Astrocyte (in vitro differentiated cells and primary cell): ENCODE data around the gene PRKCE. TPM values are rescaled to one million over a fixed set of nuclear protein-coding genes. Genes with fewer than 3 reads are reported as not detected.
A peak's percentile ranks its signal among the peaks of the same experiment; 100 is the strongest.

Experiments
- DNase-seq: peaks from one replicate; pipeline ENCODE4 v3.0.0-alpha.2; 2010; ENCODE audit warnings: low read depth
- FAIRE-seq: peaks from 2 replicates; lab custom pipeline; 2011; peaks lifted over from hg19 to GRCh38; lab: Jason Lieb, UNC
- H2AFZ ChIP-seq: 2 replicates; pipeline ENCODE4 v1.6.0; 2012; ENCODE audit warnings: low read depth, low read length, inconsistent platforms
- H3K27ac ChIP-seq: 2 replicates; pipeline ENCODE4 v1.5.1; 2011; ENCODE audit warnings: low read depth, low read length, inconsistent platforms
- H3K27me3 ChIP-seq: 2 replicates; pipeline ENCODE4 v1.6.0; 2011; ENCODE audit warnings: low read length, inconsistent platforms; ENCODE audit not compliant: insufficient read depth
- H3K36me3 ChIP-seq: 2 replicates; pipeline ENCODE4 v1.5.1; 2011; ENCODE audit warnings: low read length, inconsistent platforms; ENCODE audit not compliant: insufficient read depth
- H3K4me1 ChIP-seq: 2 replicates; pipeline ENCODE4 v1.5.1; 2011; ENCODE audit warnings: low read length, inconsistent platforms; ENCODE audit not compliant: insufficient read depth
- H3K4me2 ChIP-seq: 2 replicates; pipeline ENCODE4 v1.6.0; 2012; ENCODE audit warnings: low read length, inconsistent platforms
- H3K4me3 ChIP-seq: 2 replicates; pipeline ENCODE4 v1.5.1; 2011; ENCODE audit warnings: low read depth, mild to moderate bottlenecking, low read length, inconsistent platforms; ENCODE audit not compliant: insufficient read depth
- H3K79me2 ChIP-seq: 2 replicates; pipeline ENCODE4 v1.6.0; 2012; ENCODE audit warnings: mild to moderate bottlenecking, low read length, inconsistent platforms; ENCODE audit not compliant: insufficient read depth
- H3K9ac ChIP-seq: 2 replicates; pipeline ENCODE4 v1.6.0; 2012; ENCODE audit warnings: mild to moderate bottlenecking, low read length, inconsistent platforms
- H3K9me3 ChIP-seq: 2 replicates; pipeline ENCODE4 v1.5.1; 2012; ENCODE audit warnings: low read depth, mild to moderate bottlenecking, low read length, inconsistent platforms; ENCODE audit not compliant: insufficient read depth
- H4K20me1 ChIP-seq: 2 replicates; pipeline ENCODE4 v1.6.0; 2012; ENCODE audit warnings: low read length, inconsistent platforms; ENCODE audit not compliant: insufficient read depth
- H3K27ac Mint-ChIP-seq: one replicate; pipeline ENCODE4 v1.8.0; 2021; ENCODE audit warnings: mild to moderate bottlenecking, mixed read lengths; ENCODE audit not compliant: unreplicated experiment
- H3K27me3 Mint-ChIP-seq: one replicate; pipeline ENCODE4 v1.8.0; 2021; ENCODE audit warnings: low read depth, mixed read lengths; ENCODE audit not compliant: unreplicated experiment
- H3K36me3 Mint-ChIP-seq: one replicate; pipeline ENCODE4 v1.8.0; 2021; ENCODE audit warnings: low read depth, mixed read lengths; ENCODE audit not compliant: unreplicated experiment
- H3K4me1 Mint-ChIP-seq: one replicate; pipeline ENCODE4 v1.8.0; 2021; ENCODE audit warnings: low read depth, mixed read lengths; ENCODE audit not compliant: unreplicated experiment
- H3K4me3 Mint-ChIP-seq: one replicate; pipeline ENCODE4 v1.8.0; 2021; ENCODE audit warnings: mild to moderate bottlenecking, moderate library complexity, mixed read lengths; ENCODE audit not compliant: unreplicated experiment
- H3K9me3 Mint-ChIP-seq: one replicate; pipeline ENCODE4 v1.8.0; 2021; ENCODE audit warnings: mild to moderate bottlenecking, mixed read lengths; ENCODE audit not compliant: unreplicated experiment
- CTCF ChIP-seq: IDR thresholded peaks from 2 replicates; pipeline ENCODE4 v1.5.1; 2011; ENCODE audit warnings: low read depth, mild to moderate bottlenecking, inconsistent platforms, low read length, moderate library complexity; ENCODE audit not compliant: insufficient read depth
- EZH2 ChIP-seq: IDR thresholded peaks from 2 replicates; pipeline ENCODE4 v1.6.1; 2012; ENCODE audit warnings: mild to moderate bottlenecking, low read length, inconsistent platforms; ENCODE audit not compliant: insufficient read depth
- total RNA-seq: library from RNA; stranded (reverse); gene quantifications from 2 replicates; pipeline ENCODE4 v1.2.1, GENCODE V29; 2021

Gene PRKCE
- total RNA-seq, 1 donor from 2014 or later = 12.8 TPM

GRCh38 chr2:45614330-45614729 lies 37.1 kb upstream of the PRKCE start:
- no peak overlapping the region for H3K4me3 Mint-ChIP-seq
- Histone ChIP-seq H3K4me2 (no peak overlapping the region), H3K79me2 (peaks cover 11% of the 10 kb centered on the region), H4K20me1 (peaks cover 1% of the 10 kb centered on the region), H3K27ac (no peak overlapping the region), H3K4me1 (peaks cover 8% of the 10 kb centered on the region), H3K9me3 (no peaks in the 10 kb centered on the region), H3K4me3 (no peak overlapping the region), H3K27me3 (no peaks in the 10 kb centered on the region), H2AFZ (no peak overlapping the region), H3K9ac (no peak overlapping the region), H3K36me3 (no peaks in the 10 kb centered on the region)
- no peaks in the 10 kb centered on the region for H3K36me3 Mint-ChIP-seq
- TF ChIP-seq CTCF = no peak
- TF ChIP-seq EZH2 = no peak
- H3K9me3 Mint-ChIP-seq = no peaks in the 10 kb centered on the region
- no peak overlapping the region for H3K27ac Mint-ChIP-seq
- FAIRE-seq (no peak), DNase-seq (no peak)
- peaks cover 1% of the 10 kb centered on the region for H3K4me1 Mint-ChIP-seq
- peaks cover 1% of the 10 kb centered on the region for H3K27me3 Mint-ChIP-seq

- Histone ChIP-seq H2AFZ (no peak overlapping the region), H3K9ac (no peak overlapping the region), H3K36me3 (no peaks in the 10 kb centered on the region), H3K4me3 (no peak overlapping the region), H3K9me3 (no peaks in the 10 kb centered on the region), H3K27ac (no peak overlapping the region), H3K4me2 (no peak overlapping the region), H4K20me1 (no peaks in the 10 kb centered on the region), H3K27me3 (no peaks in the 10 kb centered on the region), H3K79me2 (peaks cover 5% of the 10 kb centered on the region), H3K4me1 (peaks cover 5% of the 10 kb centered on the region)
- no peaks in the 10 kb centered on the region for H3K9me3 Mint-ChIP-seq
- FAIRE-seq = no peak
- no peak overlapping the region for H3K27ac Mint-ChIP-seq
- DNase-seq = no peak
- TF ChIP-seq EZH2 (no peak), CTCF (no peak)
- H3K4me1 Mint-ChIP-seq = peaks cover 1% of the 10 kb centered on the region
- no peaks in the 10 kb centered on the region for H3K36me3 Mint-ChIP-seq
- H3K4me3 Mint-ChIP-seq = no peak overlapping the region
- peaks cover 2% of the 10 kb centered on the region for H3K27me3 Mint-ChIP-seq
These were observed 36.5 kb upstream of the PRKCE start for GRCh38 chr2:45614871-45615415.

- Histone ChIP-seq H3K4me1 (no peaks in the 10 kb centered on the region), H3K79me2 (no peaks in the 10 kb centered on the region), H3K9ac (no peak overlapping the region), H3K27ac (no peak overlapping the region), H3K27me3 (no peaks in the 10 kb centered on the region), H2AFZ (no peak overlapping the region), H3K4me3 (no peak overlapping the region), H3K36me3 (no peaks in the 10 kb centered on the region), H3K9me3 (no peaks in the 10 kb centered on the region), H3K4me2 (no peak overlapping the region), H4K20me1 (no peaks in the 10 kb centered on the region)
- no peaks in the 10 kb centered on the region for H3K36me3 Mint-ChIP-seq
- H3K4me3 Mint-ChIP-seq = no peak overlapping the region
- no peak for FAIRE-seq
- peaks cover 9% of the 10 kb centered on the region for H3K27me3 Mint-ChIP-seq
- no peaks in the 10 kb centered on the region for H3K9me3 Mint-ChIP-seq
- no peaks in the 10 kb centered on the region for H3K4me1 Mint-ChIP-seq
- no peak overlapping the region for H3K27ac Mint-ChIP-seq
- peak; percentile 65 for DNase-seq
- no peak for TF ChIP-seq CTCF
- TF ChIP-seq EZH2 = no peak
These were observed 34.6 kb upstream of the PRKCE start for GRCh38 chr2:45616658-45617411.
